HepG2 (cell line): ENCODE measurements around the gene VILL. TPM values are rescaled to one million over a fixed set of nuclear protein-coding genes. Genes with fewer than 3 reads are reported as not detected.

Experiments used
- CBX5 ChIP-seq: sonication (generic); formaldehyde crosslinking; IDR thresholded peaks from 2 replicates; pipeline ENCODE4 v1.4.0; 2020; ENCODE audit warnings: missing genetic modification reagents, borderline replicate concordance
- DRAP1 ChIP-seq: IDR thresholded peaks from 2 replicates; pipeline ENCODE4 v1.6.1; 2016; ENCODE audit warnings: missing genetic modification reagents, missing compliant biosample characterization
- HMGXB4 ChIP-seq, 2 experiments: sonication (generic) in 1 of 2; formaldehyde crosslinking in 1 of 2; IDR thresholded peaks; 2 replicates each; pipeline versions ENCODE4 v1.4.0 to v1.6.1; 2018 to 2020; ENCODE audit warnings: missing genetic modification reagents in 2 of 2, borderline replicate concordance in 1 of 2, low read depth in 1 of 2, mild to moderate bottlenecking in 1 of 2, missing biosample characterization in 1 of 2
- ISL2 ChIP-seq: sonication (generic); formaldehyde crosslinking; IDR thresholded peaks from 2 replicates; pipeline ENCODE4 v1.5.0; 2020; ENCODE audit warnings: missing genetic modification reagents
- LBX2 ChIP-seq: sonication (generic); formaldehyde crosslinking; IDR thresholded peaks from 2 replicates; pipeline ENCODE4 v1.5.0; 2020; ENCODE audit warnings: missing genetic modification reagents, mild to moderate bottlenecking, borderline replicate concordance
- MYC ChIP-seq: sonication (generic); formaldehyde crosslinking; IDR thresholded peaks from 2 replicates; pipeline ENCODE4 v1.9.0; 2021; ENCODE audit warnings: missing genetic modification reagents, borderline replicate concordance
- NFE2L1 ChIP-seq: sonication (generic); formaldehyde crosslinking; IDR thresholded peaks from 2 replicates; pipeline ENCODE4 v1.4.0; 2020; ENCODE audit warnings: missing genetic modification reagents, mild to moderate bottlenecking, borderline replicate concordance
- NR3C1 ChIP-seq: sonication (generic); formaldehyde crosslinking; IDR thresholded peaks from 2 replicates; pipeline ENCODE4 v1.4.0; 2020; ENCODE audit warnings: missing genetic modification reagents
- PBX3 ChIP-seq: sonication (generic); formaldehyde crosslinking; IDR thresholded peaks from 2 replicates; pipeline ENCODE4 v1.8.1; 2023; ENCODE audit warnings: missing genetic modification reagents, inconsistent platforms, borderline replicate concordance
- RFXANK ChIP-seq: IDR thresholded peaks from 2 replicates; pipeline ENCODE4 v1.6.1; 2016
- RFXAP ChIP-seq: sonication (generic); formaldehyde crosslinking; IDR thresholded peaks from 2 replicates; pipeline ENCODE4 v1.4.0; 2020; ENCODE audit warnings: missing genetic modification reagents, borderline replicate concordance
- SAFB2 ChIP-seq: sonication (generic); formaldehyde crosslinking; IDR thresholded peaks from 2 replicates; pipeline ENCODE4 v1.5.1; 2020; ENCODE audit warnings: missing genetic modification reagents, low read depth, mild to moderate bottlenecking, borderline replicate concordance
- SMARCE1 ChIP-seq: fragments of 450-650 bp; IDR thresholded peaks from 2 replicates; pipeline ENCODE4 v1.6.1; 2017; ENCODE audit warnings: borderline replicate concordance
- SMYD3 ChIP-seq: sonication (generic); formaldehyde crosslinking; IDR thresholded peaks from 2 replicates; pipeline ENCODE4 v1.8.1; 2023; ENCODE audit warnings: mild to moderate bottlenecking, missing genetic modification reagents
- SOX6 ChIP-seq, 2 experiments: fragments of 450-650 bp in 1 of 2; sonication (generic) in 1 of 2; formaldehyde crosslinking in 1 of 2; IDR thresholded peaks; 2 replicates each; pipeline versions ENCODE4 v1.4.0 to v1.6.1; 2017 to 2020; ENCODE audit warnings: antibody characterized with exemption in 1 of 2, mild to moderate bottlenecking in 1 of 2, missing genetic modification reagents in 1 of 2
- TCF12 ChIP-seq, 2 experiments: fragments of 450-650 bp in 1 of 2; sonication (generic) in 1 of 2; formaldehyde crosslinking in 1 of 2; IDR thresholded peaks; 2 replicates each; pipeline versions ENCODE4 v1.6.1 to v1.8.0; 2017 to 2022; ENCODE audit warnings: antibody characterized with exemption in 1 of 2, mild to moderate bottlenecking in 1 of 2, missing genetic modification reagents in 1 of 2, moderate library complexity in 1 of 2
- ZNF235 ChIP-seq: sonication (generic); formaldehyde crosslinking; IDR thresholded peaks from 2 replicates; pipeline ENCODE4 v1.8.1; 2023; ENCODE audit warnings: mild to moderate bottlenecking, missing genetic modification reagents, borderline replicate concordance
- ZNF329 ChIP-seq: sonication (generic); formaldehyde crosslinking; IDR thresholded peaks from 2 replicates; pipeline ENCODE4 v1.9.0; 2021; ENCODE audit warnings: low read depth, mild to moderate bottlenecking, missing genetic modification reagents
- ZNF382 ChIP-seq: sonication (generic); formaldehyde crosslinking; IDR thresholded peaks from 2 replicates; pipeline ENCODE4 v1.5.0; 2020; ENCODE audit warnings: missing genetic modification reagents, mild to moderate bottlenecking, borderline replicate concordance
- ZNF639 ChIP-seq: conservative IDR thresholded peaks from 2 replicates; pipeline ENCODE4 v1.6.1; 2018; ENCODE audit warnings: missing genetic modification reagents
- ZNF766 ChIP-seq: sonication (generic); formaldehyde crosslinking; IDR thresholded peaks from 2 replicates; pipeline ENCODE4 v1.5.0; 2020; ENCODE audit warnings: missing genetic modification reagents, borderline replicate concordance
- ZSCAN22 ChIP-seq: sonication (generic); formaldehyde crosslinking; IDR thresholded peaks from 2 replicates; pipeline ENCODE4 v1.4.0; 2020; ENCODE audit warnings: mild to moderate bottlenecking, missing genetic modification reagents
- polyA plus RNA-seq, 8 experiments: library from polyadenylated mRNA; depleted of rRNA in 3 of 8; stranded (reverse) in 7 of 8; unstranded in 1 of 8; fragments of >200 nt; fragmentation: Illumina TruSeq in 4 of 8; extraction: Trizol in 4 of 8; gene quantifications; 2 replicates each; pipeline versions ENCODE4 v1.2.1 to v1.2.3, GENCODE V29; 2011 to 2016; ENCODE audit warnings: low read depth in 4 of 8, missing spikeins in 1 of 8, mixed read lengths in 1 of 8; ENCODE audit not compliant: insufficient read depth in 1 of 8
- total RNA-seq, 5 experiments: library from RNA; depleted of rRNA; stranded (reverse); fragments of >200 nt; fragmentation: Illumina TruSeq; extraction: Trizol; gene quantifications; 2 replicates each; pipeline ENCODE4 v1.2.3, GENCODE V29; 2016; ENCODE audit warnings: low read depth in 1 of 5

VILL gene
- total and polyA plus RNA-seq, 2 of the 13 experiments (the other 11 are each of a cell fraction or from before 2014, with no cell fraction given): 3.2 to 5.3 TPM

GRCh38 chr3:37980462-37981347, 9.9 kb upstream of the VILL start (continued):
- TF ChIP-seq LBX2: no peak
- TF ChIP-seq SMYD3: no peak
- no peak for TF ChIP-seq DRAP1 (CRISPR knock-in tag)
- TF ChIP-seq RFXANK (CRISPR knock-in tag): no peak
- no peak for TF ChIP-seq CBX5 (CRISPR knock-in tag)
- no peak for TF ChIP-seq HMGXB4 (CRISPR knock-in tag; IDR thresholded peaks at IDR 0.05; ENCODE audit: borderline replicate concordance in 1 of 2, low read depth in 1 of 2)
- no peak for TF ChIP-seq SAFB2
- no peak for TF ChIP-seq RFXAP
- no peak for TF ChIP-seq SMARCE1
- TF ChIP-seq MYC (CRISPR knock-in tag): peak; percentile 30; the same call in 1 of the 2 replicates
- TF ChIP-seq ZNF235 (CRISPR knock-in tag): no peak
- TF ChIP-seq NFE2L1 (CRISPR knock-in tag): no peak
- TF ChIP-seq PBX3 (CRISPR knock-in tag): no peak
- no peak for TF ChIP-seq ISL2 (CRISPR knock-in tag)
- no peak for TF ChIP-seq NR3C1 (CRISPR knock-in tag)
- TF ChIP-seq ZSCAN22 (CRISPR knock-in tag): no peak
- no peak for TF ChIP-seq SOX6 (IDR thresholded peaks at IDR 0.05)
- TF ChIP-seq SOX6 (CRISPR knock-in tag; IDR thresholded peaks at IDR 0.05): no peak
- TF ChIP-seq TCF12 (IDR thresholded peaks at IDR 0.05): no peak
- 0 out of 2 replicates have a peak, but pooled peaks have one; percentile 32 for TF ChIP-seq TCF12 (CRISPR knock-in tag; IDR thresholded peaks at IDR 0.05)
- TF ChIP-seq ZNF329: no peak
- TF ChIP-seq ZNF639: no peak
- TF ChIP-seq ZNF766: no peak
- no peak for TF ChIP-seq ZNF382 (CRISPR knock-in tag)
